ENCODE data around the gene MEP1A. TPM values are rescaled to one million over a fixed set of nuclear protein-coding genes. Genes with fewer than 3 reads are reported as not detected.
"Not testable (repeated sequence)": the region's sequence is repeated elsewhere in the genome, so short reads cannot be mapped to it uniquely, and the experiment has no call there.

MEP1A gene
- total and polyA plus RNA-seq, 2 of the 13 experiments (the other 11 are each of a cell fraction or from before 2014, with no cell fraction given): 0.24 to 0.83 TPM

GRCh38 chr6:46763466-46763865 lies 29.7 kb upstream of the MEP1A start (continued):
- TF ChIP-seq GTF2F1 (IDR thresholded peaks at IDR 0.05; ENCODE audit: low read length) (no peak), XBP1 (CRISPR knock-in tag; IDR thresholded peaks at IDR 0.05) (no peak), ZBTB8A (CRISPR knock-in tag; IDR thresholded peaks at IDR 0.05; ENCODE audit: borderline replicate concordance, low read depth) (no peak), TSC22D2 (CRISPR knock-in tag; IDR thresholded peaks at IDR 0.05; ENCODE audit: borderline replicate concordance) (no peak), MYNN (CRISPR knock-in tag; IDR thresholded peaks at IDR 0.05; ENCODE audit: low read depth) (no peak)

- 78% methylated on average over 10 of the region's 10 CpGs for WGBS (ENCODE audit: low lambda C conversion rate)
- in situ Hi-C loops (cut with HindIII; ENCODE audit: extremely low pct_ligation_motif_present, low pct_unique_long_range_greater_than_20kb); H3K79me2 ChIP-seq (ENCODE audit: insufficient read depth, low read length); H3K4me2 ChIP-seq (ENCODE audit: low read depth, low read length); H3K4me3 ChIP-seq (replicated peaks in 1 of 3; ENCODE audit: insufficient read depth in 1 of 3, low read depth in 2 of 3, low read length in 3 of 3); intact Hi-C loops (cut with micrococcal nuclease; ENCODE audit: unreplicated experiment); DNase-seq (ENCODE audit: low spot score); H3K27me3 ChIP-seq (ENCODE audit: control insufficient read depth in 1 of 2, insufficient read depth in 2 of 2, low read length in 2 of 2); CTCF ChIA-PET (ENCODE audit: low intra/inter-chr PET ratio, low total read pairs); H3K36me3 ChIP-seq (replicated peaks in 1 of 2; ENCODE audit: control insufficient read depth in 1 of 2, insufficient read depth in 2 of 2, low read length in 2 of 2); H3K9ac ChIP-seq (ENCODE audit: insufficient read depth, low read depth, low read length); POLR2A ChIA-PET; BruUV-seq (replicated peaks); H2AFZ ChIP-seq (ENCODE audit: low read length); H3K27ac ChIP-seq (ENCODE audit: extremely low read length, insufficient read depth, low read length); H4K20me1 ChIP-seq (ENCODE audit: insufficient read depth, low read length); FAIRE-seq; H3K9me3 ChIP-seq (ENCODE audit: low read length); ATAC-seq: not testable (repeated sequence)
- peaks cover 12% of the 10 kb centered on the region for H3K4me1 ChIP-seq (ENCODE audit: insufficient read depth, low read length)
Observed at GRCh38 chr6:46764280-46764679, 28.9 kb upstream of the MEP1A start.

GRCh38 chr6:46764961-46765360 lies 28.2 kb upstream of the MEP1A start:
- DNase-seq (ENCODE audit: low spot score) (no peak), FAIRE-seq (no peak), ATAC-seq (peak; percentile 96)
- no peak overlapping the region for H3K9ac ChIP-seq (ENCODE audit: insufficient read depth, low read depth, low read length)
- intact Hi-C loops (cut with micrococcal nuclease; ENCODE audit: unreplicated experiment): no loop called here
- H3K4me3 ChIP-seq (replicated peaks in 1 of 3; ENCODE audit: insufficient read depth in 1 of 3, low read depth in 2 of 3, low read length in 3 of 3): no peak overlapping the region
- no peaks in the 10 kb centered on the region for H3K36me3 ChIP-seq (replicated peaks in 1 of 2; ENCODE audit: control insufficient read depth in 1 of 2, insufficient read depth in 2 of 2, low read length in 2 of 2)
- H3K27me3 ChIP-seq (ENCODE audit: control insufficient read depth in 1 of 2, insufficient read depth in 2 of 2, low read length in 2 of 2): no peaks in the 10 kb centered on the region
- H2AFZ ChIP-seq (ENCODE audit: low read length): no peak overlapping the region
- H3K9me3 ChIP-seq (ENCODE audit: low read length): 0 out of 2 replicates have a peak, but pooled peaks cover 7% of the 10 kb centered on the region
- WGBS (ENCODE audit: low lambda C conversion rate): 29% methylated on average over 5 of the region's 5 CpGs
- CTCF ChIA-PET (ENCODE audit: low intra/inter-chr PET ratio, low total read pairs): no interaction called here
- peaks cover 12% of the 10 kb centered on the region for H3K4me1 ChIP-seq (ENCODE audit: insufficient read depth, low read length)
- no peaks in the 10 kb centered on the region for H3K79me2 ChIP-seq (ENCODE audit: insufficient read depth, low read length)
- in situ Hi-C loops (cut with HindIII; ENCODE audit: extremely low pct_ligation_motif_present, low pct_unique_long_range_greater_than_20kb): no loop called here
- H4K20me1 ChIP-seq (ENCODE audit: insufficient read depth, low read length): no peaks in the 10 kb centered on the region
- no peak overlapping the region for H3K27ac ChIP-seq (ENCODE audit: extremely low read length, insufficient read depth, low read length)
- no peak overlapping the region; the same call in 1 of the 2 replicates for H3K4me2 ChIP-seq (ENCODE audit: low read depth, low read length)
- no TSS peak for BruUV-seq (replicated peaks)
- POLR2A ChIA-PET: no interaction called here
- TF ChIP-seq ELF3 (CRISPR knock-in tag; IDR thresholded peaks at IDR 0.05): peak; percentile 29; the same call in 1 of the 2 replicates
- TF ChIP-seq ZNF83 (CRISPR knock-in tag; IDR thresholded peaks at IDR 0.05; ENCODE audit: borderline replicate concordance): no peak
- no peak for TF ChIP-seq ARID2 (CRISPR knock-in tag; IDR thresholded peaks at IDR 0.05; ENCODE audit: borderline replicate concordance)
- 0 out of 2 replicates have a peak, but pooled peaks have one; percentile 52 for TF ChIP-seq HINFP (CRISPR knock-in tag; IDR thresholded peaks at IDR 0.05; ENCODE audit: low read depth)
- TF ChIP-seq CEBPG (CRISPR knock-in tag; IDR thresholded peaks at IDR 0.05): 0 out of 2 replicates have a peak, but pooled peaks have one; percentile 17
- TF ChIP-seq HIC2 (CRISPR knock-in tag; IDR thresholded peaks at IDR 0.05; ENCODE audit: low read depth): no peak
- peak; percentile 57; the same call in 1 of the 2 replicates for TF ChIP-seq MAX (IDR thresholded peaks at IDR 0.05)
- no peak for TF ChIP-seq ZNF850 (CRISPR knock-in tag; conservative IDR thresholded peaks at IDR 0.05)

Data from HepG2 (cell line).